HG03175 (cell line): ENCODE data around the gene ARMC7.

Experiments used
- ATAC-seq: cut with Tn5 transposase; IDR thresholded peaks from one replicate; pipeline ENCODE4 v1.9.1; 2021; ENCODE audit warnings: mild to moderate bottlenecking, moderate library complexity; ENCODE audit not compliant: unreplicated experiment

ARMC7 gene

GRCh38 chr17:75077496-75078283, 32.1 kb upstream of the ARMC7 start:
- ATAC-seq: peak; percentile 32

- peak; percentile 58 for ATAC-seq
Observed at GRCh38 chr17:75078284-75079022, 31.3 kb upstream of the ARMC7 start.

- no peak for ATAC-seq
Observed at GRCh38 chr17:75079023-75079373, 30.8 kb upstream of the ARMC7 start.

- ATAC-seq: no peak
Observed at GRCh38 chr17:75081611-75082540, 27.9 kb upstream of the ARMC7 start.

GRCh38 chr17:75082683-75083082, 27.1 kb upstream of the ARMC7 start:
- ATAC-seq: no peak

- no peak for ATAC-seq
Observed at GRCh38 chr17:75084039-75084660, 25.6 kb upstream of the ARMC7 start.

- no peak for ATAC-seq
Observed at GRCh38 chr17:75086496-75087181, 23.1 kb upstream of the ARMC7 start.

- no peak for ATAC-seq
Observed at GRCh38 chr17:75087182-75087557, 22.6 kb upstream of the ARMC7 start.

- no peak for ATAC-seq
Observed at GRCh38 chr17:75087558-75088453, 22.0 kb upstream of the ARMC7 start, which contains the start of gene SLC16A5. Gene SLC16A5, plus strand, starts transcription at chr17:75087954. Its CDS starts 5,683 bp downstream, at chr17:75093637.

GRCh38 chr17:75088465-75089417, 21.0 kb upstream of the ARMC7 start:
- no peak for ATAC-seq

- ATAC-seq: no peak
Observed at GRCh38 chr17:75090871-75091854, 18.6 kb upstream of the ARMC7 start.

- no peak for ATAC-seq
Observed at GRCh38 chr17:75091855-75092327, 17.9 kb upstream of the ARMC7 start.

GRCh38 chr17:75093548-75094158, 16.1 kb upstream of the ARMC7 start:
- no peak for ATAC-seq

GRCh38 chr17:75094871-75095399, 14.8 kb upstream of the ARMC7 start:
- no peak for ATAC-seq

GRCh38 chr17:75096082-75096625, 13.6 kb upstream of the ARMC7 start:
- no peak for ATAC-seq

GRCh38 chr17:75097865-75098264, 11.9 kb upstream of the ARMC7 start:
- no peak for ATAC-seq
